H1 (cell line): ENCODE data around the gene BAIAP2.

Experiments
- BRCA1 ChIP-seq: IDR thresholded peaks from 2 replicates; pipeline ENCODE4 v1.6.1; 2012; ENCODE audit warnings: low read depth, low read length, improper control_type of control experiment
- SIN3A ChIP-seq, 2 experiments: IDR thresholded peaks in 1 of 2; conservative IDR thresholded peaks in 1 of 2; 2 replicates each; pipeline ENCODE4 v1.6.1; 2011 to 2012; ENCODE audit warnings: low read length in 2 of 2, improper control_type of control experiment in 1 of 2, low read depth in 1 of 2, mild to moderate bottlenecking in 1 of 2
- SRF ChIP-seq: IDR thresholded peaks from 2 replicates; pipeline ENCODE4 v1.6.1; 2011; ENCODE audit warnings: mild to moderate bottlenecking, low read depth, low read length, moderate library complexity

GRCh38 chr17:81128774-81129173 is 93.8 kb downstream of the BAIAP2 start:
- TF ChIP-seq SRF (no peak), SIN3A (conservative IDR thresholded peaks at IDR 0.05 in 1 of 2, IDR thresholded peaks at IDR 0.05 in 1 of 2; ENCODE audit: low read depth in 1 of 2, low read length in 2 of 2) (no peak), BRCA1 (no peak)
